Measurements from ENCODE around the gene ANLN.
"Not testable (repeated sequence)": the region's sequence is repeated elsewhere in the genome, so short reads cannot be mapped to it uniquely, and the experiment has no call there.

ANLN gene

GRCh38 chr7:36469236-36469635 lies 79.6 kb downstream of the ANLN start:
- DNase-seq: no peak

GRCh38 chr7:36472141-36472729 lies 82.6 kb downstream of the ANLN start:
- no peak for DNase-seq

- peak in 7 of 14 donors; percentile 3 to 42 (median 18) for DNase-seq
Observed at GRCh38 chr7:36473454-36474282, 84.0 kb downstream of the ANLN start.

GRCh38 chr7:36474283-36475010 lies 84.8 kb downstream of the ANLN start:
- no peak for DNase-seq

GRCh38 chr7:36475011-36475342 lies 85.3 kb downstream of the ANLN start:
- DNase-seq: no peak

- no peak for DNase-seq
Observed at GRCh38 chr7:36475381-36475780, 85.7 kb downstream of the ANLN start.

- DNase-seq: no peak
Observed at GRCh38 chr7:36478745-36479144, 89.1 kb downstream of the ANLN start.

- DNase-seq: peak in 11 of 14 donors; percentile 10 to 37 (median 18)
Observed at GRCh38 chr7:36483853-36484252, 94.2 kb downstream of the ANLN start.

GRCh38 chr7:36484265-36484664 lies 94.6 kb downstream of the ANLN start:
- DNase-seq: no peak

- DNase-seq: peak in 3 of 14 donors; percentile 8 to 13 (median 9)
Observed at GRCh38 chr7:36486336-36486735, 96.7 kb downstream of the ANLN start.

GRCh38 chr7:36487756-36488336 lies 98.2 kb downstream of the ANLN start:
- peak in 1 of 14 donors; percentile 17 for DNase-seq

GRCh38 chr7:36488672-36489071 lies 99.0 kb downstream of the ANLN start:
- not testable (repeated sequence) for DNase-seq

- DNase-seq: peak in 1 of 14 donors; percentile 72
Observed at GRCh38 chr7:36490419-36490830, 100.8 kb downstream of the ANLN start.

GRCh38 chr7:36491317-36491716 lies 101.7 kb downstream of the ANLN start:
- no peak for DNase-seq

GRCh38 chr7:36496576-36496975 lies 106.9 kb downstream of the ANLN start:
- DNase-seq: no peak

- DNase-seq: not testable (repeated sequence)
Observed at GRCh38 chr7:36497176-36497575, 107.5 kb downstream of the ANLN start.

- DNase-seq: no peak
Observed at GRCh38 chr7:36497775-36498174, 108.1 kb downstream of the ANLN start.
